HG03439 (cell line): Measurements from ENCODE around the gene FGF23.

Experiments
- ATAC-seq: cut with Tn5 transposase; IDR thresholded peaks from one replicate; pipeline ENCODE4 v1.9.1; 2021; ENCODE audit warnings: mild to moderate bottlenecking, moderate library complexity; ENCODE audit not compliant: unreplicated experiment

The FGF23 gene

DNA sequence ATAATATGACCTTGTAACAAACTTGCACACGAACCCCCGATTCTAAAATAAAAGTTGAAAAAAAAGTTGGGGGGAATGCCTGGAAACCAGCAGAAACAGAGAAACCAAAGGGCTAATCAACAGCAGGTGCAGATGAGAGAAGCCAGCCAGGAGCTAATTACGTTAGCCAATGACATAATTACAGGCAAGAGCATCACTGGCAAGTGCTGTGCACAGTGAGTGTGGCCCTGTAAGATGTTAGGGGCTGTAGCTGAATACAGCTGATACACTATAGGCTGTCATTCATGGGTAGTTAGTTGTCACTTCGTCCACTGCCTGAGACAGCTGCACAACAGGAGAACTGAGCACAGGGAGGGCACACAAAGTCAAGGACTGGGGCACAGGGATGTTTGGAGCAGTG lies 7.3 kb upstream of the FGF23 start:
- no peak for ATAC-seq

- ATAC-seq = no peak
These were observed 3.9 kb upstream of the FGF23 start for GRCh38 chr12:4383304-4383865.

- no peak for ATAC-seq
These were observed 820 bp upstream of the FGF23 start for GRCh38 chr12:4380332-4380731.

- no peak for ATAC-seq
These were observed 740 bp downstream of the FGF23 start for GRCh38 chr12:4378772-4379171.

DNA sequence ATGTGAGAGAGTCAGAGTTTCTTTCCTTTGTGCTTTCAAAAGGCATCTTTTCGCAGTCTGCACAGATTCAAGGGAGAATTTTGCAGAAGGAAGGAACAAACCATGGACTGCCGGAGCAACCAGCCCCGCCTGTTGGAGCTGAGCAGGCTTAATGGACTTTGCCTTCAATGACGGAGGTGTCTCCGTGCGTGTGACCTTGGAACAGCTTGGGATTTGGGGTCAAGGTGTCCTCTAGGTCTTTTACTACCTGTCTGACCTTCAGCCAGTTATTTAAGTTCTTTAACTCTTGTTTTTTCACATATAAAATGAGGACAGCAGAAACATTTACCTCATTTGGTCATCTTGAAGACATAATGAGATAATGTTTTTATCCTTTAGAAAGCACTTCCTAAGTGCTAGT lies 4.1 kb downstream of the FGF23 start:
- no peak for ATAC-seq

GRCh38 chr12:4372653-4373052 lies 6.9 kb downstream of the FGF23 start:
- no peak for ATAC-seq

DNA sequence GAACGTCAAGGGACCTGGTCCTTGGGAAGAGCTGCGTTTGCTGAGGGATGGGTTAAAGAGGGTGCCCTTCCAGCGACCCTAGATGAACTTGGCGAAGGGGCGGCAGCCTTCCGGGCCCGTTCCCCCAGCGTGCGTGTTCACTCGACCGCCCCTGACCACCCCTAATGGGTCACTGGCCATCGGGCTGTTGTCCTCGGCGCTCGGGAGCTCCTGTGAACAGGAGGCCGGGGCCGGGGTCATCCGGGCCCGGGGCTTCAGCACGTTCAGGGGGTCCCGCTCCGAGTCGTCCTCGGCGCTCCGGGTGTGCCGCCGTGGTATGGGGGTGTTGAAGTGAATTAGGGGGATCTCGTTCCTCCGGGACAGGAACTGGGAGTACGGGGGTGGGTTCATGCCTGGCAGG lies 9.2 kb downstream of the FGF23 start:
- ATAC-seq = no peak

- ATAC-seq = no peak
These were observed 10.0 kb downstream of the FGF23 start for GRCh38 chr12:4369548-4369947.

DNA sequence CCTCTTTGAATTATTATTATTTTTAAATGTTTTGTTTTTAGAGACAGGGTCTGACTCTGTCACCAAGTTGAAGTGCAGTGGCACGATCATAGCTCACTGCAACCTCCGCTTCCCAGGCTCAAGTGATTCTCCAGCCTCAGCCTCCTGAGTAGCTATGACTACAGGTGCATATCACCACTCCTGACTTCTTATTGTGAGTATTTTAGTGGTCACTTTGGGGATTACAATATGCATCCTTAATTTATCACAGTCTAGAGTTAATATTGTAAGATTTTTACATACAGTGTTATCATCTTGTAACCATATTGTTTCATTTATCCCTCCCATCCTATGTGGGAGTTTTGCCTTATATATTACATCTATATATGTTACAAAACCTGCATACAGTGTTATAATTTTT lies 13.4 kb downstream of the FGF23 start:
- no peak for ATAC-seq

DNA sequence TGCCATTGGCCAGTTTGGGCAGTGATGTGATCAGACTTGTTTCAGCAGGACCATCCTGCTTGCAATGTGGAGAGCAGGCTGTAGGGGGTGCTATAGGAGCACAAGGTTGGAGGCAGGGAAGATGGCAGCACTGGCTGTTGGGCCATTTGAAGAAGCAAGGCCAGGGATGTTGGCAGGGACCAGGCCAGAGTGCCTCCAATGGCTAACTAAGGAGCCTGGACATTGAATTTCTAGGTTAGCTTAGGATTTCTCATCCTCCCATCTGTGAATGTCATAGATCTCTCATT lies 23.5 kb downstream of the FGF23 start:
- no peak for ATAC-seq

DNA sequence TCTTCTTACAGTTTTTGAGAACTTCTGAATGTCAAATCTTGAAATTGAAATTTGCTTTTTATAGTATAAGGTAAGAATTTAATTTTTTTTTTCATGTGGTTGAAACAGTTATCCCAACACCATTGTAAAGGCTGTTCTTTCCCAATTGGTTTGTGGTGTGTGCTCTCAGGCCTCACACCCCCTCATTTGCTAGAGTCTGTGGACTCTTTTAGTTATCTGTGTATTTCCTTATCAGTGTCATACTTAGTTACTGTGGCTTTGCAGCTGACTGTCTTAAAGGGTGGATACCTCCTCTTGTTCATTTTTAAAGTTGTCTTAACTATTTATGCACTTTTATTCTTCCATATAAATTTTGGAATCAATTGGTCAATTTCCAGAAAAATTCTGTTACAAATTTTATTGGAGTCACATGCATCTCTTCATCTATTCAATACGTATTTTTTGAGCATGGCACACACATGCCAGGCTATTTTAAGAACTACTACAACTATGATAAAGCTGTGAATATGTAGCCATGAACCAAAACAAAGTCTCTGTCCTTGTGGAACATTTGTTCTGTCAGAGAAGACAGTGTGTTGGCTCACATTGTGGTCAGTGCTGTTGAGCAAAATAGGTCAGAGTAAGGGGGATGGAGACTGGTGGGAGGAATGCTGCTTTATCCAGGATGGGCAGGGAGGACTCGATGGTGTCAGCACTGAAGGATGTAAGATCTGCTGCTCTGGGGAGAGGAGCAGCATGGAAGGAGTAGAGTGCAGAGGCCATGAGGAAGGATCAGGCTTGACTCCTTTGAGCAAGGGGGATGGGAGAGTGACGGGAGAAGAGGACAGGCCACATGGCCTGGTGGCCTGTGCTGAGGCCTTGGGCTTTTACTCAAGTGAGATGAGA lies 24.1 kb downstream of the FGF23 start:
- no peak for ATAC-seq

DNA sequence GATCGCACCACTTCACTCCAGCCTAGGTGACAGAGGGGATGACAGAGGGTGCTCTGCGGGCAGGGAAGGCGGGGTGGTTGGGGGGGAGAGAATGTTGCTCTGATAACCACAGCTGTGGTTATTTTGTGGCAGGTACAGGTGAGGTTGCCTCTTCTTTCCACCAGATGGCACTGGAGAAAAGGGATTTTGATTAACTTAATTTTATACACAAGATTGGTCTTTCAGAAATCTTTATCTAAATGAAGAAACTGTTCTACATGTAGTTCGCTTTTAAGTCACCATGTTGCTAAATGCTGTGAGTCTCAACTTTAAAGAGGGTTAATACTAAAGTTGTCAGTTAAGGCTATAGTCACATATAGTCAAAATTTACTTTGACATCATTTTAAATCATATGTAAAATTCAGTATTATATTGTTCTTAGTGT lies 25.7 kb downstream of the FGF23 start:
- ATAC-seq = no peak

- ATAC-seq = no peak
These were observed 32.6 kb downstream of the FGF23 start for GRCh38 chr12:4346931-4347330.

DNA sequence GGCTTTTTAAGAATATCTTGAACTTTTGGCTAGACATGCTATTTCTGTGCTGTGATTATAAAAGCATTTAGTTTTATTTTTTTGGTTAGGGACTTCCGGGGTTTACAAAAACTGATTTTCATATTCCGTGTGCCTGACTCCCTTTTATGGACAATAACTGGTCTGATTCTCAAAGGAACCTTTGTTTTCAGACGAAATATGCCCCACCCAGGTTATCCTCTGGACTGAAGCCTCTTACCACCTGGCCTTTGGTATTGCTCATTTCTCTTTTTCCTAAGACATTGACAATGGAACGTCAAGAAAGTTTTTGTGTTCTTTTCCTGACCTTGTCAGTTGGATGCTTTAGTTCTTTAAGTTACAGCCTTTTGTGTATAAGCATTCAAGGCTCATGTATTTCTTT lies 47.7 kb downstream of the FGF23 start:
- ATAC-seq = no peak

- no peak for ATAC-seq
These were observed 48.3 kb downstream of the FGF23 start for GRCh38 chr12:4331221-4331620.

DNA sequence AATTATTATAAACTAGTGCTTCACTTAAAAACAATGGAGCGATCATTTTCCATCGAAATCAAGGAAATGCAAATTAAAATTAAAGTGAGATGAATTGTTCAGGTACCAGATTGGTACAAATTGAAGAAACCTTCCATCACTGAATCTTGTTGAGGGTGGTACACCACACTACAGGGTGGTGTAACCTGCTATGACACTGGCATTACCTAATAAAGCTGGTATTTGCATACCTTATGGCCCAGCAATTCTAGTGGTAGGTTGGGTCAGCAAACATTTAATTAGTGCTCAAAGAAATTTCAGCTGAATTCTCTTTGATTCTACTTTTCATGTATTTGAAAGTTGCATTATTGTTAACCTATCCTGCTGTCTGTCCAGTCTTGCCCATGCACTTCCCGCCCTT lies 49.3 kb downstream of the FGF23 start:
- no peak for ATAC-seq

- no peak for ATAC-seq
These were observed 52.2 kb downstream of the FGF23 start for GRCh38 chr12:4327293-4327692.

DNA sequence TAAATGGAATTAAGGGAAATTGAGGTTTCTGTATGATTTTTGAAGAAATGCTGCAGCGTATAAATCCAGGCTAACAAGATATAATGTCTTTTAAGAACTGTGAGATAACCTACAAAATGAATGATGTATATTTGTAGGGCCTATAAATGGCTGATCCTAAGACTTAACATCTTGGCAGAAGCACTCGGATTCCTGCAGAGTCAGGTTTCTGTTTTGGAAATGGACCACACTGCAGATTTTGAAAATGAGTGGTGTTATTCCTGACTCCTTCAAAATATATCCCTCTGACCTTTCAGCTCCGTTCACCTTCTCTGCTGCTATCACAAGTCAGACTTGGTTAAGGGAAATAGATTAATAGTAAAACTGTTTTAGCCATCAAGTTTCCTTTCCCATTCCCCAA lies 53.5 kb downstream of the FGF23 start:
- ATAC-seq = no peak

GRCh38 chr12:4324366-4324765 lies 55.1 kb downstream of the FGF23 start:
- no peak for ATAC-seq

DNA sequence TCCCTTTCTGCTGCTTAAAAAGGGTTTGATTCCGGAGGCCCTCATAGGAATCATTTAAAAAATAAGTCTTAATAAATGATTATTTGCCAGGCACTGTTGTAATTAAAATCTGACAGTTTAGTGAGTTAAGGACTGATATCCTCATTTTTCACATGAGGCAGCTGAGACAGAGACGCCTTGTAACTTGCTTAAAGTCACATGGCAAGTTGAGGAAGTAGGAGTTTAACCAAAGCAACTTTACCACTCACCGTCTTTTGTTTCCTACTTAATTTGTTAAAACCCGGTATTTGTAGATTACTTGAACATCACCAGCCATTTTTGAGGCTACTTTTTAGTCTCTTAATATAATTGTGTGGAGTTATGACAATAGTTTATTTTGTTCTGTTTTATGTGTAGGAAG lies 56.1 kb downstream of the FGF23 start:
- ATAC-seq = no peak

DNA sequence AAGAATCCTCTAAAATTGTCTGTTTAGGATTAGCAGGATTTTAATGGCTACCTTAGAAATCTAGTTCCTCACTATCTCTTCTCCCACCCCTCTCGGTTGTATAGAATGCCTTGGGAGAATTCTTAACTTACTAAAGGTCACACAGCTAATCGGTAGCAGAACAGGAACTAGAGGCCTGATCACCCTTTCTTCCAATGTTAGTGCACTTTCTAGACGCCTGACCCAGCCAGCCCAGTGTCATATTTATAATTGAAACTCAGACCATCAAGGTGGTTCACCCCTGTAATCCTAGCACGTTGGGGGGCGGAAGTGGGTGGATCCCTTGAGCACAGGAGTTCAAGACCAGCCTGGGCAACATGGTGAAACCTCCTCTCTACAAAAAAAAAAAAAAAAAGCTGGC lies 56.8 kb downstream of the FGF23 start:
- no peak for ATAC-seq

- peak; percentile 93 for ATAC-seq
These were observed 58.4 kb downstream of the FGF23 start, which contains the start of gene TIGAR for GRCh38 chr12:4320853-4321701. Gene TIGAR (plus strand): TSS chr12:4321213. CDS start chr12:4321272, 59 bp downstream.
